Activated CD8-positive, alpha-beta memory T cell treated with anti-CD3 and anti-CD28 coated beads for 36 hours (primary cell): ENCODE measurements around the gene NFKBIE. TPM values are rescaled to one million over a fixed set of nuclear protein-coding genes. Genes with fewer than 3 reads are reported as not detected.
"Not testable (repeated sequence)": the region's sequence is repeated elsewhere in the genome, so short reads cannot be mapped to it uniquely, and the experiment has no call there.

ENCODE experiments used
- CTCF ChIA-PET: fragments of 350-600 bp; sonication (Branson Sonifier 250); formaldehyde crosslinking; loops from one replicate; lab custom pipeline; 2021; ENCODE audit warnings: antibody characterized with exemption; lab: Charles Lee
- POLR2A ChIA-PET: fragments of 350-600 bp; sonication (Branson Sonifier 250); formaldehyde crosslinking; loops from one replicate; lab custom pipeline; 2021; ENCODE audit warnings: antibody characterized with exemption; lab: Charles Lee
- total RNA-seq, 2 experiments: library from RNA; stranded (reverse); gene quantifications; one replicate each; pipeline ENCODE4 v1.2.3, GENCODE V29; 2021

The NFKBIE gene
- total RNA-seq, 2 experiments from 2014 or later = 27.8 to 28.7 TPM

DNA sequence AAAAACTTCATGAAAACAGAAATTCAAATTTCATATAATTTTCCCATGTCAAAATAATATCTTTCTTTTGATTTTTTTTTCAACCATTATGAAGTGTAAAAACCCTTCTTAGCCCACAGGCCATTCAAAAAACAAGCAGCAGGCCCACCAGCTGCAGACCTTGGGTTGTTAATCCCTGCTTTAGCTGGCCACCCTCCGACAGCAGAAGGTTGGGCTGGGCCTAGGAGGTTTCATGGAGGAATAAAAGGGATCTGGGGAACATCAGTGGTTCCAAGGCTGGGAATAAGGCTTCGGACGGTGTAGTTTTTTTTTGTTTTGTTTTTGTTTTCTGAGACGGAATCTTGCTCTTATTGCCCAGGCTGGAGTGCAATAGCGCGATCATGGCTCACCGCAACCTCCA, 22.0 kb downstream of the NFKBIE start:
- ChIA-PET CTCF (interaction anchor here (0.7 to 2.1 kb wide), 5 partner anchors 9 to 147 kb away, joined by 3 to 8 read pairs (median 4); no protein-coding TSS in a partner anchor), POLR2A (no interaction called here)

DNA sequence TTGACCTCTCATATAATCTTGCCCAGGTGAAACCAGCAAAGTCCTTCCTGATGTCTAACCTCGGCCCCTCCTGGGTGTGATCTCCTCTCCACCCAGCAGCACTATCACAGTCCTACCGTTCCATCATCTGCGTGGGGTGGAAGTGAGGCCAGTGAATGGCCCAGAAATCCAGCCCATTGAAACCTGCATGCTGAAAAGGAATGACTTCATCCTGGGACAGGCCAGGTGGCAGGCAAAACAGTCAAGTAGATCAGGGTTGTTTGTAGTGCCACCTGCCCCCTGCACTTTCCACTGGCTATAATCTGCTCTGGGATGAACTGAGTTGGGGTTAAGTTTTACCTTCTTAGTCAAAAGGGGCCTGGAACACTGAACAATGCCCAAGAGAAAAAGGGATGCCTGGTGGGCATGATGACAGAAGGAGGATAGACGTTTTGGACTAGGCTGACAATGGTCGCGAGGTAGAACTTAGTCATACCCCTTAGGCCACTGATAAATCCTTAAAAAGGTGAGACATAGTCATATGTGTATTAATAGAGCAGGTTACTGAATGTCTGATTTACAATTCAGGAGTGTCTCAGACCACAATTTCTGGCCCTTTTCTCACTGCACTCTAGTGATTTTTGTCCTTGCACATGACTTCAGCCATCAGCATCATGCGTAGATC, 26.5 kb downstream of the NFKBIE start:
- ChIA-PET POLR2A (interaction anchor here (2.2 kb wide), 1 partner anchor 8 kb away, joined by 27 read pairs; the partner anchor contains the start of gene HSP90AB1), CTCF (interaction anchor here (1.2 to 3.0 kb wide), 6 partner anchors 8 to 66 kb away, joined by 4 to 21 read pairs (median 7); partner anchors contain the start of genes HSP90AB1 and SLC29A1)

- CTCF ChIA-PET = interaction anchor here (0.8 to 3.0 kb wide), 8 partner anchors 8 to 103 kb away, joined by 3 to 21 read pairs (median 4); partner anchors contain the start of genes HSP90AB1 and SLC29A1
- POLR2A ChIA-PET = interaction anchor here (1.0 to 3.5 kb wide), 3 partner anchors 9 to 16 kb away, joined by 4 to 27 read pairs (median 10); partner anchors contain the start of gene HSP90AB1
These were observed 27.4 kb downstream of the NFKBIE start for GRCh38 chr6:44237813-44238433.

GRCh38 chr6:44237021-44237812, 28.1 kb downstream of the NFKBIE start:
- ChIA-PET CTCF (interaction anchor here (0.7 to 3.0 kb wide), 8 partner anchors 8 to 711 kb away, joined by 3 to 21 read pairs (median 4); partner anchors contain the start of genes HSP90AB1 and SLC29A1), POLR2A (interaction anchor here (1.0 to 3.5 kb wide), 3 partner anchors 10 to 17 kb away, joined by 4 to 27 read pairs (median 10); partner anchors contain the start of gene HSP90AB1)

DNA sequence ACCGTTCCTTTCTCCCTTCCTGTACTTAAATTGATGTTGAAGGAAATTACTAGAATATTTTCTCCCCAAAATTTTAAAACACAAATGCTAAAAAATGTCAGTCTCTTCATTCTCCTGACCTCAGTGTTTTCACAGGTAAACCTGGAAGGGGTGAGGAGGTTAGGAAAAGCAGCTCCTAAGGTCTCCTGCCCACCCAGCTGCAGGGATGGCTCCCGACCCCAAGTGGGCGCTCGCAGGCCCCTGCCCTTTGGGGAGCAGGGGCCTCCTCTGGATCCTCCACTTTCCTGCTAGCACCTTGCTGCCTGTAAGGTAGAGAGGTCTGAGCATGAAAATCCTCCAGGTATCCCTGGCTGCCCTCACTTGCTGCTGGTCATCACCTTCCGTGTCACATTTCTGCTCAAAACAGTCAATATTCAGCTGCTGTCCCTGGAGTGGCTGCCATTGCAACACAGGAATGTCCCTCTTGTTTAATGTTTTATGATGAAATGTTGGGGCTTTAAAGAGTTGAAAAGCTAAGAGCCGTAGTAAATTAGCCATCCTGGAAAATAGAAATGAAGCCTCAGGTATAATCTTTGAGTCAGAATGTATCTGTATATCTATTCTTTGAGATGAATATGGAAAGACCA, 29.3 kb downstream of the NFKBIE start:
- ChIA-PET CTCF (interaction anchor here (0.7 to 3.4 kb wide), 5 partner anchors 12 to 710 kb away, joined by 3 to 21 read pairs (median 4); partner anchors contain the start of gene SLC29A1), POLR2A (interaction anchor here (1.3 to 3.5 kb wide), 2 partner anchors 9 to 12 kb away, joined by 5 to 10 read pairs; no protein-coding TSS in a partner anchor)

DNA sequence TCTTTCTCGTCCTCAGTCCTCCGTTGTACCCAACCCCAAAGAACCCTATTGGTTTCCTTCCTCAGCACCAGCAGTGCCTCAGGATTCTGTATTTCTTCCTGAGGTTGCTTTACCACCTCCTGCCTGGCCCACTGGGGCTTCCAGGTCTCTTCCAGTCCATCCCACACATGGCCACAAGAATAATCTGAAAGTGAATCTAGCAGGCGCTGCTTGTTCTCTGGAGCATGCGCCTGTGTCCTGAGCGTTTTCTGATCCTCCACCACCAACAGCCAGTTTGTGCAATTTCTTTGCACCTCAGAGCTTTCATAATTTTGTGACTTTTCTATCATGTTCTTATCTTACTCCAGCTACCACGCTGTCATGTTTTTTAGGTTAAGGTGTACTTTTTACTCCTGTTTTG, 30.1 kb downstream of the NFKBIE start:
- ChIA-PET POLR2A (interaction anchor here (0.6 to 3.5 kb wide), 2 partner anchors 10 to 11 kb away, joined by 3 to 10 read pairs; no protein-coding TSS in a partner anchor), CTCF (interaction anchor here (1.0 to 3.4 kb wide), 8 partner anchors 10 to 138 kb away, joined by 3 to 18 read pairs (median 6); partner anchors contain the start of genes HSP90AB1 and SLC29A1)

- CTCF ChIA-PET = interaction anchor here (0.6 to 3.4 kb wide), 12 partner anchors 9 to 137 kb away, joined by 3 to 18 read pairs (median 4); partner anchors contain the start of genes HSP90AB1 and SLC29A1
- POLR2A ChIA-PET = interaction anchor here (0.6 to 3.5 kb wide), 2 partner anchors 10 to 11 kb away, joined by 3 to 10 read pairs; no protein-coding TSS in a partner anchor
These were observed 31.0 kb downstream of the NFKBIE start for GRCh38 chr6:44234101-44235025.

DNA sequence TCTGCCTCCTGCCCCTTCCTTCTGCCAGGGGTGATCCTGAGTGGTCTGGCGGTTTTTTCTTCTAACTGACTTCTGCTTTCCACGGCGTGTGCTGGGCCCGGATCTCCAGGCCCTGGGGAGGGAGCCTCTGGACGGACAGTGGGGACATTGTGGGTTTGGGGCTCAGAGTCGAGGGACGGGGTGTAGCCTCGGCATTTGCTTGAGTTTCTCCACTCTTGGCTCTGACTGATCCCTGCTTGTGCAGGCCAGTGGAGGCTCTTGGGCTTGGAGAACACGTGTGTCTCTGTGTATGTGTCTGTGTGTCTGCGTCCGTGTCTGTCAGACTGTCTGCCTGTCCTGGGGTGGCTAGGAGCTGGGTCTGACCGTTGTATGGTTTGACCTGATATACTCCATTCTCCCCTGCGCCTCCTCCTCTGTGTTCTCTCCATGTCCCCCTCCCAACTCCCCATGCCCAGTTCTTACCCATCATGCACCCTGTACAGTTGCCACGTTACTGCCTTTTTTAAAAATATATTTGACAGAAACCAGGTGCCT, 31.7 kb downstream of the NFKBIE start:
- POLR2A ChIA-PET = no interaction called here
- CTCF ChIA-PET = interaction anchor here (0.6 to 3.4 kb wide), 6 partner anchors 9 to 77 kb away, joined by 3 to 18 read pairs (median 6); no protein-coding TSS in a partner anchor

DNA sequence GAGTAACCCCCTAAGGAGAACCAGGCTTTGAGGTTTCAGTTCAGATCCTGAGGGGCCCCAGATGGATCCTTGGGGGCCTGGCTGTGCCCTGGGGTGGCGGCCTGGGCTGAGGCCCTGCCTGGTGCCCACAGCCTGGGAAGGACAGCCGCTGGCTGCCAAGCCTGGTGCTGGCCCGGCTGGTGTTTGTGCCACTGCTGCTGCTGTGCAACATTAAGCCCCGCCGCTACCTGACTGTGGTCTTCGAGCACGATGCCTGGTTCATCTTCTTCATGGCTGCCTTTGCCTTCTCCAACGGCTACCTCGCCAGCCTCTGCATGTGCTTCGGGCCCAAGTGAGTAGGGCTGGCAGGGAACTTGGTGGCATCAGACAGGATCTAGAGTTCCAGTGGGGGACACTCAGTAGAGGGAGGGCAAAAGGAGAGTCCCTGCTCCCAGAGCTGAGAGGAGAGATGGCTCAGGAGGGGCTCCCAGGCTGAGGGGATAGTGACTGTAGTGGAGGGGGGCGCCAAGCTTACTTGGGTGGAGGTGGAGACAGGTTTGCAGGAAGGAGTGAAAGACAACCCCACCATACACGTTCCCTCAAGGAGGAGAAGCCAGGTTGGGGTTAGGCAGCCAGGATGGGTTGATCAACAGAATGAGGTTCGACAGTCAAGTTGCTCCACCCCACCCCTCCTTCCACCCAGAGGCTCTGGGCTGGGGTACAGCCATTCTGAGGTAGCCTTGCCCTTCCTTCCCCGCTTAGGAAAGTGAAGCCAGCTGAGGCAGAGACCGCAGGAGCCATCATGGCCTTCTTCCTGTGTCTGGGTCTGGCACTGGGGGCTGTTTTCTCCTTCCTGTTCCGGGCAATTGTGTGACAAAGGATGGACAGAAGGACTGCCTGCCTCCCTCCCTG, 32.4 kb downstream of the NFKBIE start:
- CTCF ChIA-PET = interaction anchor here (1.9 to 3.4 kb wide), 4 partner anchors 8 to 60 kb away, joined by 4 to 18 read pairs (median 12); no protein-coding TSS in a partner anchor
- POLR2A ChIA-PET = no interaction called here

- CTCF ChIA-PET, POLR2A ChIA-PET: not testable (repeated sequence)
These were observed 33.9 kb downstream of the NFKBIE start for GRCh38 chr6:44231426-44231825.

DNA sequence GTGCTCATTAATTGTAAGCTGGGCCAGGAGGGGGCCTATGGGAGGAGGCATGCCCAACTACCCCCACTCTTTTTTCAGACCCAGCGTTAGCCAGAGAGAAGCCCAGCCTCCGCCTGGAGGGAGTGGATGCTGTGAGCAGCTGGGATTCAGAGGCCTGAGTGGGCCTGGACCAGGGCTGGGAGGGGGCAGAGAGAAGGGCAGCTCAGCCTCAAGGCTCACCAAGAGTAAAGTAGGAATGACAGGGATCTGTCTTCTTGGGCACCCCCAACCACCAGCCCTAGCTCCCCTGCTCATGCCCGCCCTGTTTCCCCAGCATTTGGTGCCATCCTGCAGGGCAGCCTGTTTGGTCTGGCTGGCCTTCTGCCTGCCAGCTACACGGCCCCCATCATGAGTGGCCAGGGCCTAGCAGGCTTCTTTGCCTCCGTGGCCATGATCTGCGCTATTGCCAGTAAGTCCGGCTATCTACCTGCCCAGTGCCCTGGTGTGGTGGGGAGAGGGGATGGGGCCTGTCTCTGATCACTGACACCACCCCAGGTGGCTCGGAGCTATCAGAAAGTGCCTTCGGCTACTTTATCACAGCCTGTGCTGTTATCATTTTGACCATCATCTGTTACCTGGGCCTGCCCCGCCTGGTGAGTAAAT, 35.2 kb downstream of the NFKBIE start:
- POLR2A ChIA-PET = interaction anchor here (0.6 kb wide), 1 partner anchor 129 kb away, joined by 4 read pairs; no protein-coding TSS in a partner anchor

DNA sequence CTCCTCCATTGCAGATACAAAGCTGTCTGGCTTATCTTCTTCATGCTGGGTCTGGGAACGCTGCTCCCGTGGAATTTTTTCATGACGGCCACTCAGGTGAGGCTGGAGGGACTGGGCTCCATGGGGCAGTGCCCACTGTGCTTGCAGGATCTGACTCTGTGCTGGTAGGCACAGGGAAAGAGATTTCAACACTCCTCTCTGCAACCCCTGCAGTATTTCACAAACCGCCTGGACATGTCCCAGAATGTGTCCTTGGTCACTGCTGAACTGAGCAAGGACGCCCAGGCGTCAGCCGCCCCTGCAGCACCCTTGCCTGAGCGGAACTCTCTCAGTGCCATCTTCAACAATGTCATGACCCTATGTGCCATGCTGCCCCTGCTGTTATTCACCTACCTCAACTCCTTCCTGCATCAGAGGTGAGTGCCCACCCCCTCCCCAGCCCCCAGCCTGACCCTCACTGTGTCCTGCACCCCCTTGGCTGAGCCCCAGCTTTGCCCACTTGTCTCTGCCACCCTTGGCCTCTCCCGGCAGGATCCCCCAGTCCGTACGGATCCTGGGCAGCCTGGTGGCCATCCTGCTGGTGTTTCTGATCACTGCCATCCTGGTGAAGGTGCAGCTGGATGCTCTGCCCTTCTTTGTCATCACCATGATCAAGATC, 35.8 kb downstream of the NFKBIE start:
- CTCF ChIA-PET = no interaction called here
- POLR2A ChIA-PET = no interaction called here

More for the DNA sequence above, 35.2 kb downstream of the NFKBIE start:
- CTCF ChIA-PET = no interaction called here

DNA sequence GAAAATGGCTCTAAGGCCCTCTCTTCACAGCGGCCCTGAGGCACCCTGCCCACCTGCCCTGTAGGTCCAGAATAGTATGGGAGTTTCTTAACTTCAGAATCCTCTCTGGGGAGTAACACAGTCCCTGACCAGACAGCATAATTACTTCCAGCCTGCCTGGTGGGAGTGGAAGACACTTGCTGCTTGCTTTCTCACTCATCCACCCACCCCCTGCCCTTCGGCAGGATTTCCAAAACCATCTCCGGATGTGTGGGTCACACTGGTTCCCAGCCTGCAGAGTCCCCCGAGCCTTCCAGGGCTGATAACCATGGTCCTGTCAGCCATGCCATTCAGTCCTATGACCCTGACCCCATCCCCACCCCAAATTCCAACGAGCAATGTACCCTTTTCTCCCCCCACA, 36.5 kb downstream of the NFKBIE start:
- CTCF ChIA-PET = interaction anchor here (1.7 to 2.1 kb wide), 2 partner anchors 9 to 18 kb away, joined by 5 to 8 read pairs; partner anchors contain the start of gene HSP90AB1
- POLR2A ChIA-PET = no interaction called here

DNA sequence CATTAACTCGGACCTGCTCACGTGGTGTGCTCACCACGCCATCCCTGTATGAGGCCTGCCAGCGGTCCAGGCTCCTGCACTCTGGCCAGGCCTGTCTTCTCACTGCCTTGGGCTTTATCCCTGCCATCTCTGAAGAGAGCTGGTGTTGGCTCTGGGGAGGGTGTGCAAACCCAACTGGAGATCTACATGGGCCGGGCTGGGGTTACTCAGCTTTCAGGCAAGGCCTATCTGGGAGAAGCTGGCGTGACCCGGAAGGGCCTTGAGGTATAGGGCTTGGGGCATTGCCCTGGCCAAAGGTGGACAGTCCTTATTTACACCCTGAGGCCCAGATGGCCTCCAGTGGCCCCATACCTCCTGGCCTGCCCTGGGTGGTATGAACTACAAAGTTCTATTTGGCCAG, 36.9 kb downstream of the NFKBIE start:
- ChIA-PET POLR2A (interaction anchor here (0.8 kb wide), 1 partner anchor 18 kb away, joined by 3 read pairs; the partner anchor contains the start of gene HSP90AB1), CTCF (interaction anchor here (1.7 to 2.1 kb wide), 2 partner anchors 9 to 19 kb away, joined by 5 to 8 read pairs; partner anchors contain the start of gene HSP90AB1)
